ENCODE results near the gene CX3CL1.
A peak's percentile ranks its signal among the peaks of the same experiment; 100 is the strongest.
"Not testable (repeated sequence)": the region's sequence is repeated elsewhere in the genome, so short reads cannot be mapped to it uniquely, and the experiment has no call there.

CX3CL1 gene

GRCh38 chr16:57382535-57383275 lies 10.4 kb downstream of the CX3CL1 start:
- no peak for DNase-seq (ENCODE audit: low spot score)

GRCh38 chr16:57383276-57384247 lies 11.3 kb downstream of the CX3CL1 start:
- peak; percentile 51 for DNase-seq (ENCODE audit: low spot score)

GRCh38 chr16:57384248-57385070 lies 12.2 kb downstream of the CX3CL1 start:
- DNase-seq (ENCODE audit: low spot score): no peak

- DNase-seq (ENCODE audit: low spot score): no peak
These were observed 12.8 kb downstream of the CX3CL1 start for GRCh38 chr16:57385083-57385482.

- DNase-seq (ENCODE audit: low spot score): peak; percentile 75
These were observed 14.2 kb downstream of the CX3CL1 start for GRCh38 chr16:57386381-57386951.

GRCh38 chr16:57387598-57388354 lies 15.5 kb downstream of the CX3CL1 start:
- DNase-seq (ENCODE audit: low spot score): no peak

GRCh38 chr16:57388359-57389086 lies 16.2 kb downstream of the CX3CL1 start:
- DNase-seq (ENCODE audit: low spot score): no peak

- DNase-seq (ENCODE audit: low spot score): no peak
These were observed 16.8 kb downstream of the CX3CL1 start for GRCh38 chr16:57389087-57389468.

- no peak for DNase-seq (ENCODE audit: low spot score)
These were observed 18.5 kb downstream of the CX3CL1 start for GRCh38 chr16:57390636-57391295.

- no peak for DNase-seq (ENCODE audit: low spot score)
These were observed 19.0 kb downstream of the CX3CL1 start for GRCh38 chr16:57391300-57391699.

GRCh38 chr16:57391708-57392107 lies 19.4 kb downstream of the CX3CL1 start:
- no peak for DNase-seq (ENCODE audit: low spot score)

- no peak for DNase-seq (ENCODE audit: low spot score)
These were observed 20.4 kb downstream of the CX3CL1 start for GRCh38 chr16:57392694-57393093.

GRCh38 chr16:57394444-57394843 lies 22.2 kb downstream of the CX3CL1 start:
- DNase-seq (ENCODE audit: low spot score): no peak

- DNase-seq (ENCODE audit: low spot score): no peak
These were observed 22.7 kb downstream of the CX3CL1 start for GRCh38 chr16:57395026-57395425.

GRCh38 chr16:57396786-57397185 lies 24.5 kb downstream of the CX3CL1 start:
- no peak for DNase-seq (ENCODE audit: low spot score)

GRCh38 chr16:57397493-57397892 lies 25.2 kb downstream of the CX3CL1 start:
- not testable (repeated sequence) for DNase-seq (ENCODE audit: low spot score)

GRCh38 chr16:57401943-57402640 lies 29.8 kb downstream of the CX3CL1 start:
- no peak for DNase-seq (ENCODE audit: low spot score)

GRCh38 chr16:57403965-57404817 lies 31.9 kb downstream of the CX3CL1 start, which contains the start of gene CCL17:
CCL17 (plus strand) TSS chr16:57404767; CDS start chr16:57413933, 9,166 bp downstream.
- DNase-seq (ENCODE audit: low spot score): no peak

Measured in hepatic stellate cell (primary cell).